LHCN-M2 (cell line): Measurements from ENCODE around the gene C22orf39. TPM values are rescaled to one million over a fixed set of nuclear protein-coding genes. Genes with fewer than 3 reads are reported as not detected.

Experiments used
- DNase-seq: peaks from one replicate; pipeline ENCODE4 v3.0.0-alpha.2; 2012; ENCODE audit warnings: low read depth
- total RNA-seq: library from RNA; depleted of rRNA; stranded (reverse); fragments of >200 nt; gene quantifications from 2 replicates; pipeline ENCODE4 v1.2.3, GENCODE V29; 2014

The C22orf39 gene
- total RNA-seq, 1 experiment from 2014 or later: 20.2 TPM

GRCh38 chr22:19477321-19478044, 30.0 kb upstream of the C22orf39 start:
- DNase-seq: peak; percentile 27

- DNase-seq: no peak
These were observed 28.5 kb upstream of the C22orf39 start for GRCh38 chr22:19476023-19476422.

GRCh38 chr22:19473578-19473977, 26.1 kb upstream of the C22orf39 start:
- DNase-seq: peak; percentile 70

GRCh38 chr22:19472233-19472632, 24.7 kb upstream of the C22orf39 start:
- no peak for DNase-seq

- DNase-seq: no peak
These were observed 24.1 kb upstream of the C22orf39 start for GRCh38 chr22:19471572-19471971.

GRCh38 chr22:19470010-19470409, 22.5 kb upstream of the C22orf39 start:
- DNase-seq: no peak

- no peak for DNase-seq
These were observed 21.9 kb upstream of the C22orf39 start for GRCh38 chr22:19469421-19469820.

GRCh38 chr22:19467912-19468311, 20.4 kb upstream of the C22orf39 start:
- no peak for DNase-seq

- no peak for DNase-seq
These were observed 19.6 kb upstream of the C22orf39 start for GRCh38 chr22:19466848-19467752.

- DNase-seq: no peak
These were observed 18.7 kb upstream of the C22orf39 start for GRCh38 chr22:19466126-19466716.

- no peak for DNase-seq
These were observed 17.5 kb upstream of the C22orf39 start for GRCh38 chr22:19464975-19465374.

GRCh38 chr22:19464546-19464945, 17.0 kb upstream of the C22orf39 start:
- no peak for DNase-seq

- peak; percentile 52 for DNase-seq
These were observed 16.3 kb upstream of the C22orf39 start for GRCh38 chr22:19463491-19464469.

GRCh38 chr22:19463008-19463407, 15.5 kb upstream of the C22orf39 start:
- DNase-seq: no peak

GRCh38 chr22:19461506-19461905, 14.0 kb upstream of the C22orf39 start:
- no peak for DNase-seq

GRCh38 chr22:19460036-19460435, 12.5 kb upstream of the C22orf39 start:
- no peak for DNase-seq

- DNase-seq: no peak
These were observed 10.4 kb upstream of the C22orf39 start for GRCh38 chr22:19457828-19458428.

GRCh38 chr22:19456541-19456940, 9.0 kb upstream of the C22orf39 start:
- DNase-seq: no peak

GRCh38 chr22:19455585-19456370, 8.3 kb upstream of the C22orf39 start:
- DNase-seq: peak; percentile 25

- no peak for DNase-seq
These were observed 7.5 kb upstream of the C22orf39 start for GRCh38 chr22:19455033-19455432.
